WI38 (cell line): ENCODE data around the gene KLHDC7B.

Experiments
- H3K4me3 ChIP-seq: 2 replicates; pipeline ENCODE4 v1.5.1; 2011; ENCODE audit warnings: low read depth, mild to moderate bottlenecking, control low read depth, low read length
- CTCF ChIP-seq: IDR thresholded peaks from 2 replicates; pipeline ENCODE4 v1.5.1; 2012; ENCODE audit warnings: low read depth, mild to moderate bottlenecking, control low read depth, low read length

KLHDC7B gene

GRCh38 chr22:50507991-50508884 lies 37.5 kb upstream of the KLHDC7B start, which contains the start of gene NCAPH2:
Gene NCAPH2, plus strand, starts transcription at chr22:50508224. Its CDS starts 114 bp downstream, at chr22:50508338.
- peak within 1 kb of the TSS; percentile 98 for H3K4me3 ChIP-seq
- no peak for TF ChIP-seq CTCF

GRCh38 chr22:50508897-50509296 lies 36.8 kb upstream of the KLHDC7B start:
- peak overlapping the region; percentile 81 for H3K4me3 ChIP-seq
- no peak for TF ChIP-seq CTCF

GRCh38 chr22:50513175-50513574 lies 32.5 kb upstream of the KLHDC7B start:
- H3K4me3 ChIP-seq: no peak overlapping the region
- TF ChIP-seq CTCF: no peak

- TF ChIP-seq CTCF: no peak
- no peak overlapping the region for H3K4me3 ChIP-seq
These were observed 29.6 kb upstream of the KLHDC7B start for GRCh38 chr22:50516068-50516467.

- no peak overlapping the region for H3K4me3 ChIP-seq
- no peak for TF ChIP-seq CTCF
These were observed 28.8 kb upstream of the KLHDC7B start for GRCh38 chr22:50516891-50517290.

- no peak overlapping the region for H3K4me3 ChIP-seq
- no peak for TF ChIP-seq CTCF
These were observed 28.0 kb upstream of the KLHDC7B start for GRCh38 chr22:50517495-50518260.

- TF ChIP-seq CTCF: no peak
- H3K4me3 ChIP-seq: no peak overlapping the region
These were observed 27.1 kb upstream of the KLHDC7B start for GRCh38 chr22:50518606-50519005.
